Endothelial cell of umbilical vein (primary cell): ENCODE data around the gene TICAM1. TPM values are rescaled to one million over a fixed set of nuclear protein-coding genes. Genes with fewer than 3 reads are reported as not detected.

Experiments
- BruUV-seq: library from RNA; stranded (reverse); fragments of 400-500 nt; replicated peaks from 2 replicates; lab custom pipeline; 2021; lab: Mats Ljungman, UMichigan
- CTCF ChIA-PET: fragments of 300-600, 350-600 bp; sonication (Branson Sonifier 250); formaldehyde crosslinking; loops from one replicate; lab custom pipeline; 2021; ENCODE audit warnings: antibody characterized with exemption, inconsistent platforms; lab: Charles Lee
- POLR2A ChIA-PET: fragments of 300-600, 350-600 bp; sonication (Branson Sonifier 250); formaldehyde crosslinking; loops from one replicate; lab custom pipeline; 2021; ENCODE audit warnings: antibody characterized with exemption, inconsistent platforms; lab: Charles Lee
- DNase-seq: peaks from one replicate; pipeline ENCODE4 v3.0.0-alpha.2; 2011; ENCODE audit warnings: low read depth, low spot score
- FAIRE-seq: peaks from 2 replicates; lab custom pipeline; 2011; peaks lifted over from hg19 to GRCh38; lab: Jason Lieb, UNC
- H2AFZ ChIP-seq: 2 replicates; pipeline ENCODE4 v1.6.0; 2012; ENCODE audit warnings: low read depth, low read length, control low read depth, inconsistent platforms
- H3K27ac ChIP-seq: 2 replicates; pipeline ENCODE4 v1.5.1; 2011; ENCODE audit warnings: low read depth, mild to moderate bottlenecking, control low read depth, low read length, moderate library complexity; ENCODE audit not compliant: insufficient read depth
- H3K27me3 ChIP-seq, 2 experiments: 2 replicates each; pipeline versions ENCODE4 v1.6.0 to v1.6.1; 2011; ENCODE audit warnings: low read length in 2 of 2, mixed read lengths in 1 of 2; ENCODE audit not compliant: control insufficient read depth in 2 of 2, insufficient read depth in 2 of 2
- H3K36me3 ChIP-seq, 2 experiments: 2 replicates in 1 of 2; 3 replicates in 1 of 2; pipeline ENCODE4 v1.5.1; 2011; ENCODE audit warnings: low read length in 2 of 2, mild to moderate bottlenecking in 1 of 2, moderate library complexity in 1 of 2; ENCODE audit not compliant: control insufficient read depth in 2 of 2, insufficient read depth in 2 of 2; ENCODE audit errors: extremely low read depth in 1 of 2
- H3K4me1 ChIP-seq: 3 replicates; pipeline ENCODE4 v1.5.1; 2011; ENCODE audit warnings: mild to moderate bottlenecking, low read length; ENCODE audit not compliant: control insufficient read depth, insufficient read depth; ENCODE audit errors: extremely low read depth
- H3K4me2 ChIP-seq: 2 replicates; pipeline ENCODE4 v1.6.1; 2011; ENCODE audit warnings: low read length, control low read depth, mixed read lengths; ENCODE audit not compliant: insufficient read depth
- H3K4me3 ChIP-seq, 3 experiments: fragments of 200-600 bp in 1 of 3; sonication (generic), shearing (Covaris generic) in 1 of 3; replicated peaks in 1 of 3; 2 replicates each; pipeline ENCODE4 v1.5.1; 2011 to 2016; ENCODE audit warnings: control low read depth in 3 of 3, low read length in 3 of 3, mild to moderate bottlenecking in 2 of 3, inconsistent platforms in 1 of 3, low read depth in 1 of 3, moderate library complexity in 1 of 3; ENCODE audit not compliant: insufficient read depth in 1 of 3
- H3K79me2 ChIP-seq: 2 replicates; pipeline ENCODE4 v1.6.0; 2012; ENCODE audit warnings: low read length, inconsistent platforms; ENCODE audit not compliant: control insufficient read depth, insufficient read depth
- H3K9ac ChIP-seq: replicated peaks from 2 replicates; pipeline ENCODE3; 2011; ENCODE audit warnings: low read length, control low read depth; ENCODE audit not compliant: insufficient read depth; ENCODE audit errors: extremely low read depth
- H3K9me1 ChIP-seq: replicated peaks from 3 replicates; pipeline ENCODE4 v1.6.0; 2011; ENCODE audit warnings: mild to moderate bottlenecking, low read length; ENCODE audit not compliant: control insufficient read depth, insufficient read depth; ENCODE audit errors: extremely low read depth
- H3K9me3 ChIP-seq: replicated peaks from 2 replicates; pipeline ENCODE4 v1.5.1; 2012; ENCODE audit warnings: low read length, inconsistent platforms; ENCODE audit not compliant: control insufficient read depth, insufficient read depth
- H4K20me1 ChIP-seq: replicated peaks from 2 replicates; pipeline ENCODE3; 2011; ENCODE audit warnings: mild to moderate bottlenecking, low read length; ENCODE audit not compliant: control insufficient read depth, insufficient read depth; ENCODE audit errors: extremely low read depth
- EZH2 ChIP-seq: IDR thresholded peaks from 2 replicates; pipeline ENCODE4 v1.6.1; 2012; ENCODE audit warnings: borderline replicate concordance, low read depth, mild to moderate bottlenecking, moderate library complexity, low read length, inconsistent platforms; ENCODE audit not compliant: severe bottlenecking
- FOS ChIP-seq: IDR thresholded peaks from 2 replicates; pipeline ENCODE4 v1.6.1; 2011; ENCODE audit warnings: mild to moderate bottlenecking, low read length, moderate library complexity, borderline replicate concordance; ENCODE audit not compliant: insufficient read depth
- GATA2 ChIP-seq: IDR thresholded peaks from 2 replicates; pipeline ENCODE4 v1.7.0; 2011; ENCODE audit warnings: low read depth, mild to moderate bottlenecking, moderate library complexity, mixed read lengths, low read length; ENCODE audit not compliant: insufficient read length, insufficient read depth
- JUN ChIP-seq: IDR thresholded peaks from 2 replicates; pipeline ENCODE4 v1.6.1; 2011; ENCODE audit warnings: borderline replicate concordance, low read depth; ENCODE audit not compliant: insufficient read length, insufficient read depth
- MAX ChIP-seq: IDR thresholded peaks from 2 replicates; pipeline ENCODE4 v1.6.1; 2011; ENCODE audit not compliant: insufficient read depth, insufficient read length
- MYC ChIP-seq: IDR thresholded peaks from one replicate; pipeline ENCODE4 v1.6.1; 2011; ENCODE audit warnings: mild to moderate bottlenecking, low read depth, low read length
- POLR2A ChIP-seq: IDR thresholded peaks from 2 replicates; pipeline ENCODE4 v1.6.1; 2012; ENCODE audit warnings: low read depth, mild to moderate bottlenecking, control low read depth, low read length
- POLR2AphosphoS5 ChIP-seq: IDR thresholded peaks from 2 replicates; pipeline ENCODE4 v1.6.1; 2012; ENCODE audit warnings: low read depth, mild to moderate bottlenecking, control low read depth, low read length, moderate library complexity; ENCODE audit not compliant: insufficient read depth
- dilution Hi-C: fragments of 300-500 bp; cut with MboI; formaldehyde crosslinking; loops from one replicate; pipeline ENCODE4 v1.15.0; 2019; ENCODE audit warnings: low sequenced_read_pairs; ENCODE audit not compliant: extremely low pct_ligation_motif_present
- intact Hi-C: fragments of 100-400 bp; cut with micrococcal nuclease; formaldehyde crosslinking; loops from one replicate; pipeline ENCODE4 v1.10.0; 2022
- polyA plus RNA-seq, 4 experiments: library from polyadenylated mRNA; depleted of rRNA in 3 of 4; stranded (reverse) in 3 of 4; unstranded in 1 of 4; fragments of >200 nt; gene quantifications; 2 replicates each; pipeline versions ENCODE4 v1.2.1 to v1.2.3, GENCODE V29; 2011 to 2012; ENCODE audit warnings: missing spikeins in 1 of 4
- total RNA-seq: library from RNA; stranded (reverse); gene quantifications from 2 replicates; pipeline ENCODE4 v1.2.3, GENCODE V29; 2021
- TF ChIP-seq, protein P1 (sequence below), 2 donors: IDR thresholded peaks; 1 replicate in 1 of 2; 2 replicates in 1 of 2; pipeline ENCODE4 v1.5.1; 2011; ENCODE audit warnings: low read length in 2 of 2, mild to moderate bottlenecking in 2 of 2, moderate library complexity in 2 of 2, control low read depth in 1 of 2, inconsistent platforms in 1 of 2, low read depth in 1 of 2; ENCODE audit not compliant: insufficient read depth in 1 of 2; ENCODE audit errors: extremely low read depth in 1 of 2

Gene TICAM1
- total and polyA plus RNA-seq, 2 donors (not counting 3 experiments of a cell fraction or from before 2014, with no cell fraction given) = 4.8 to 17.6 TPM

- Histone ChIP-seq H3K27me3 (no peaks in the 10 kb centered on the region), H3K4me2 (peak overlapping the region; percentile 70), H3K9me1 (no peaks in the 10 kb centered on the region), H2AFZ (no peak overlapping the region), H3K4me3 (peak overlapping the region; percentile 97 to 100 (median 98)), H3K9me3 (no peaks in the 10 kb centered on the region), H3K4me1 (peaks cover 8% of the 10 kb centered on the region), H3K27ac (no peak overlapping the region), H3K9ac (peak overlapping the region; percentile 92), H3K36me3 (no peaks in the 10 kb centered on the region), H4K20me1 (no peaks in the 10 kb centered on the region), H3K79me2 (peaks cover 36% of the 10 kb centered on the region)
- DNase-seq (no peak), FAIRE-seq (no peak)
- dilution Hi-C loops (no loop called here), intact Hi-C loops (no loop called here)
- no TSS peak for BruUV-seq
- ChIA-PET POLR2A (no interaction called here), CTCF (interaction anchor here (0.9 to 7.5 kb wide), 5 partner anchors 12 to 81 kb away, joined by 3 to 47 read pairs (median 6); partner anchors contain the start of gene PLIN3)
- TF ChIP-seq MYC (no peak), GATA2 (no peak), FOS (no peak), MAX (no peak), POLR2A (no peak), JUN (no peak), POLR2AphosphoS5 (no peak), EZH2 (no peak)
- TF ChIP-seq, protein P1, sequence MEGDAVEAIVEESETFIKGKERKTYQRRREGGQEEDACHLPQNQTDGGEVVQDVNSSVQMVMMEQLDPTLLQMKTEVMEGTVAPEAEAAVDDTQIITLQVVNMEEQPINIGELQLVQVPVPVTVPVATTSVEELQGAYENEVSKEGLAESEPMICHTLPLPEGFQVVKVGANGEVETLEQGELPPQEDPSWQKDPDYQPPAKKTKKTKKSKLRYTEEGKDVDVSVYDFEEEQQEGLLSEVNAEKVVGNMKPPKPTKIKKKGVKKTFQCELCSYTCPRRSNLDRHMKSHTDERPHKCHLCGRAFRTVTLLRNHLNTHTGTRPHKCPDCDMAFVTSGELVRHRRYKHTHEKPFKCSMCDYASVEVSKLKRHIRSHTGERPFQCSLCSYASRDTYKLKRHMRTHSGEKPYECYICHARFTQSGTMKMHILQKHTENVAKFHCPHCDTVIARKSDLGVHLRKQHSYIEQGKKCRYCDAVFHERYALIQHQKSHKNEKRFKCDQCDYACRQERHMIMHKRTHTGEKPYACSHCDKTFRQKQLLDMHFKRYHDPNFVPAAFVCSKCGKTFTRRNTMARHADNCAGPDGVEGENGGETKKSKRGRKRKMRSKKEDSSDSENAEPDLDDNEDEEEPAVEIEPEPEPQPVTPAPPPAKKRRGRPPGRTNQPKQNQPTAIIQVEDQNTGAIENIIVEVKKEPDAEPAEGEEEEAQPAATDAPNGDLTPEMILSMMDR (IDR thresholded peaks at IDR 0.05; ENCODE audit: extremely low read depth in 1 of 2, insufficient read depth in 1 of 2, low read depth in 1 of 2, low read length in 2 of 2) = no peak
Observed at GRCh38 chr19:4830332-4830731, 1.2 kb downstream of the TICAM1 start.
